ENCODE data around the gene MAPKBP1.
A peak's percentile ranks its signal among the peaks of the same experiment; 100 is the strongest.

MAPKBP1 gene

GRCh38 chr15:41794081-41794480, 19.8 kb downstream of the MAPKBP1 start:
- no peak for DNase-seq (ENCODE audit: extremely low read depth, low read depth)
- TF ChIP-seq CTCF (IDR thresholded peaks at IDR 0.05; ENCODE audit: low read depth, low read length) = no peak

- no peak for TF ChIP-seq CTCF (IDR thresholded peaks at IDR 0.05; ENCODE audit: low read depth, low read length)
- peak; percentile 85 for DNase-seq (ENCODE audit: extremely low read depth, low read depth)
These were observed 21.9 kb downstream of the MAPKBP1 start for GRCh38 chr15:41795996-41796856.

GRCh38 chr15:41797201-41797944, 23.1 kb downstream of the MAPKBP1 start:
- no peak for DNase-seq (ENCODE audit: extremely low read depth, low read depth)
- no peak for TF ChIP-seq CTCF (IDR thresholded peaks at IDR 0.05; ENCODE audit: low read depth, low read length)

- no peak for DNase-seq (ENCODE audit: extremely low read depth, low read depth)
- TF ChIP-seq CTCF (IDR thresholded peaks at IDR 0.05; ENCODE audit: low read depth, low read length) = no peak
These were observed 24.6 kb downstream of the MAPKBP1 start for GRCh38 chr15:41798607-41799487.

GRCh38 chr15:41799488-41799805, 25.2 kb downstream of the MAPKBP1 start:
- TF ChIP-seq CTCF (IDR thresholded peaks at IDR 0.05; ENCODE audit: low read depth, low read length) = no peak
- no peak for DNase-seq (ENCODE audit: extremely low read depth, low read depth)

- TF ChIP-seq CTCF (IDR thresholded peaks at IDR 0.05; ENCODE audit: low read depth, low read length) = no peak
- no peak for DNase-seq (ENCODE audit: extremely low read depth, low read depth)
These were observed 26.9 kb downstream of the MAPKBP1 start for GRCh38 chr15:41801185-41801584.
